Superior temporal gyrus (tissue), 1 donor: ENCODE results near the gene PCGF3.
"Not testable (repeated sequence)": the region's sequence is repeated elsewhere in the genome, so short reads cannot be mapped to it uniquely, and the experiment has no call there.

Experiments
- DNase-seq: peaks from one replicate; pipeline ENCODE4 v3.0.0-alpha.2; 2016; ENCODE audit errors: extremely low spot score

The PCGF3 gene

DNA sequence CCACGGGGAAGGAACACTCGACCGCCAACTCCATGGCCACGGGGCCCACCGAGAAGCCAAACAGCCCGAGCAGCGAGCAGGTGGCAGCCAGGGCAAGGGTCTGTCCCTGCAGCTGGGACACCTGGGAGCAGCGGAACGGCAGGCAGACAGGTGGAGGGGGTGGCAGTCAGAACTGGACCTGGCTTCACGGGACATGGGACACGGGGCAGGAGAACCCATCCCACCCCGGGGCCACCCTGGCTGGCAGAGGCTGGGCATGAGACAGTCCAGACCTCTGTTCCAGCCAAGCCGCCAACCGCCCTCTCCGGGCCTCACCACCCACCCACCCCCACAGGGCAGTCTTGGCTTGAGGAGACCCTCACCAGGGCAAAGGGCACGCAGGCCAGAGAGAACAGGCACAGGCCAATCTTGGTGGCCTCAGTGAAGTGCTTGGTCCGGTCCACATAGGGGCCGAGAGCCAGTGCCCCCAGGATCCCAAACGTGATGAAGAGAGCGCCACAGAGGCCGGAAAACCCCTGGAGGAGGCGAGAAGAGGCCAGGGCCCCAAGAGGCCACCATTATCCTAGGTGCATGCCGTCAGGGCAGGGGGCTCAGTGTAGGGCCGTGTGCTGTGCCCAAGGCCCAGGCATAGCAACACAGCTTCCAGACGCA is 22.3 kb upstream of the PCGF3 start:
- DNase-seq = no peak

DNA sequence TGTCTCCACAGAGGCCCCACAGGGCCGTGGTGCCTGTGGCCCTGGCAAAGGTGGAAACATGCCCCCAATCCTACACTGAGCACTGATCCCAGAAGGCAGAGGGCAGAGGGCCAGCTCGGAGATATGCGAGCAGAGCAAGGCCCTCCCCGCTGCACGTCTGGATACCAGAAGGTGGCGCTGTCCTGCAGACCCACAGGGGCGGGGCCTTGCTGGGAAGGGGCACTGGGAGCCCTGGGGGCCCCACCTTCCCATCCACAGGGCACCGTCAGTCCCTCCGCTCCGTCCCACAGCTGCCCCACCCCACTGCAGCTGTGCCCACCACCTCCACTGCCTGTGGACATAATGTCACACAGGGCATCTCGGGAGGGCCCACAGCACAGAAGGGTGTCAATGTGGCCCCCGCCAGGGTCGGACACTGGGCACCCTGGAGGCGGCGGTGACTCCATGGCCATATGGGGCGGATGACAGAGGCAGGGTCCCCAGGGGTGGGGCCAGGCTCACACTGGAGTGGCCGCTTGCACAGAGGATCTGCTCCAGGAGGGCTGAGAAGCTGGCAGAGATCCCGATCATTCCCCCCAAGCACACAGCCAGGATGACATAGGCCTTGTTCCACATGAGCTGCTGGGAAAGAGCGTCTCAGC is 21.5 kb upstream of the PCGF3 start:
- peak; percentile 77 for DNase-seq

DNA sequence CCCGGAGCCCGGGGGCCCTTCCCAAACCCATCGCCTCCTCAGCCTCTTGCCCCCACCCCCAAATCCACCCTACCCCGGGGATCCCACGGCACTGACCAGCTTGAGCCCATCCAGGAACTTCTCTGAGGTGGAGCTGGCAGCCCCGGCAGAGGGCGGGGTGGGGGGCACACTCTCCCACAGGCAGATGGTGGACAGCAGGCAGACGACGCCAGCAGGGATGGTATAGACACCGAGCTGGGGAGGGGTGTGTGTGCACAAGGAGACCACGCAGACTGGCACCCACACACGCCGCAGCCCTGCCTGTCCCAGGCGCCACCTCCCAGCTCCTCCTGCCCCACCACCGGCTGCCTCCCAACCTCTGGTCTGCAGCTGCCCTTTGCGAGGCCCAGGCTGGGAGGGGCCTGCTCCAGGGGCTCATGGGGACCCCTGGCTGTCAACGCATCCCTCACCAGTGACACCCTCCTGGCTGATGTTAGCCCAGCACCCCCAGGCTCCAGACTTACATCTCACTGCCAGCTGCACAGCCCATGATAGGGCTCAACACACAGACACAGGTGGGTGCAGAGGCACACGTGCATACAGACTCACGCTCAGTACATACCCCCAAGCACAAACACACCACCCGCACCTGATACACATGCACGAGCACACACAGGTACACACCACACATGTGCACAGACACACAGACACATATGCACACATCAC is 20.9 kb upstream of the PCGF3 start:
- DNase-seq = no peak

DNA sequence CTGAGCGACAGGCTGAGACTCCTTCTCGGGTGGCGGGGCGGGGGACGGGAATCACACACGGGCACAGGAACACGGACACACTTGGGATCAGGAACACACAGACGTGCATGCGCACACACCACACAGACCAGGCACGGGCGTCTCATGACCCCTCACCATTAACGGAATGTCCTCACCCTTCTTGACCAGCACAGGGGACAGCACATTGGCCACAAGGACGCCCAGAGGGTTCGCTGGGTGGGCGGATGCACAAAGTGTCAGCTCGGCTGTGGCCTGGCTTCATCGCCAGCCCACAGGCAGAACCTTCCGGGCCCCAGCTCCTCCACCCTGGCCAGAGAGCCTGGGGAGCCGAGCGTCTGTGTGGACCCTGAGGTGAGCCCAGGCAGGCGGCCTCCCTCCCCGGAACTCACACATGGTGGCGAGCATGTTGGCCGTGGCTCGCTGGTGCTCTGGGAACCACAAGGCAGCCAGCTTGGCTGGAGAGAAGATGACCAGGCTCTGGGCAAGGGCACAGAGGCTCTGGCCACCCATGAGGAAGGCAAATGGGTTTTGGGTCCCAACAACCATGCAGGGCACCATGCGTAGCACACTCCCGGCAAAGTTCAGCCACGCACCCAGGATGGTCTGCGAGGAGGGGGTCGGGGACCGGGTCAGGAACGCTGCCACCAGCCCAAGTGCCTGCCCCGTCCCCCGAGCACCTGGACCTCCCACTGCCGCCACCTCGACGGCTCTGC is 19.8 kb upstream of the PCGF3 start:
- no peak for DNase-seq

DNA sequence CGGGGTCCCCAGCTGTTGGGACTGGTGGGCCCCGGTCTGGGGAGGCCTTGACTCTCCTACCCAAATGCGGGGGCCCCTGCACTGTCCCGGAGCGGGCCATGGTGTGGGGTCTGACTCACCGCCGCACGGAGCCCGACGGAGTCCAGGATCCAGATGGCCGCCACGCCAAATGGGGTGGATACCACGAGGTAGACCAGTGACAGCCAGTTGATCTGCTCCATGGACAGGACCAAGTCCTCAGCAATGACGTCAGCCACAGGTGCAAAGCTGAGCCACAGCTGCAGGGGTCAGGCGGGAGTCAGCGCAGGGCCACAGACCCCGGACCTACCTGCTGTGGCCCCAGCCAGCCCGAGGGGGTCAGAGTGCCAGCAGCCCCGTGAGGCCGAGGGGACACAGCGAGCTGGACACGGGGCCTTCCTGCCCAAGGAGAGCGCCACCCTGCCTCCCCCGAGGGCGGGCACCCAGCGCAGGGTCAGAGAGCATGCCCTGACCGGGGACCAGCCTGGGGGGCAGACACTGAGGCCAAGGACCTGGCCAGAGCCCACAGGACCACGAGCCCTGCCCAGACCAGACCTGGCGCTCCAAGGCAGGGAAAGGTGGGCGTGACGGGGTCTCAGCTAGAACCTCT is 19.1 kb upstream of the PCGF3 start:
- DNase-seq = no peak

DNA sequence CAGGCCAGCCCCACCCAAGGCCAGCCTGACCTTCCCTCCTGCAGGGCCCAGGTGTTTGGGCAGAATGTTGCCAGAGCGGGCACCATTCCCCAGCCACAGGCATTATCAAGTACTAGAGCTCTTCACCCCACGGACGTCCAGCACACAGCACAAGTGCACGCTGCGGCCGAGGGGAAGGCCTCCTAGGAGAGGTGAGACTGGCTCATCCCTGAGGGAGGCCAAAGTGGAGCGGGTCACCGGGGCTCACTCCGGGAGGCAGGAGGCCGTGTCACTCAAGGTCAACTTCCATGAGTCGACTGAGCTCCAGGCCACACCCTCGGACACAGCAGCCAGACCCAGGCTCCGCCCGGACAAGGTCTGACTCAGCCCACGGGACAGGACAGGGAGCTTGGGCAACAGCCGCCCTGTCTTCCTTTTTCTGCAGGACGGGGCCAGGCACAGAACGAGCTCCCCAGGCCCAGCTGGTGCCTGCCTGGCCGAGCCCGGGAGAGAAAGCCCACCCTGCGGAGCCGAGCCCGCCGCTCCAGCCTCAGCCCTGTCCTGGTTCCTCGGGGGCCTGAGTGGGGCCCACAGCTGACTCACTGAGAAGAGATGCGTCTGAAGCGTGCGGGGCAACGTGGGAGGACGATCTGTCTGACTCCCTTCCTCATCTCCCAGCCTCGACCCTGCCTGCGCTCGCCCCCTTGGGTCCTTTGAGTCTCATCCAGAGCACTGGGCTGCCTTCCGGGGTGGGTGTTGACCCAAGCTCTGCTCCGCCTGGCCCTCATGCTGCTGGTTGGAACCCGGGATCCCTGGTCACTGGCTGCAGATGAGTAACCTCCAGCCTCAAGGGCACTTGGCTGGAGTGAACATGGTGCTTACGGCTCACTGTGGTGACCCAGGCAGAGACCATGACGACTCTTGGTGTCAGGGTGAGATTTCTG is 18.3 kb upstream of the PCGF3 start:
- no peak for DNase-seq

DNA sequence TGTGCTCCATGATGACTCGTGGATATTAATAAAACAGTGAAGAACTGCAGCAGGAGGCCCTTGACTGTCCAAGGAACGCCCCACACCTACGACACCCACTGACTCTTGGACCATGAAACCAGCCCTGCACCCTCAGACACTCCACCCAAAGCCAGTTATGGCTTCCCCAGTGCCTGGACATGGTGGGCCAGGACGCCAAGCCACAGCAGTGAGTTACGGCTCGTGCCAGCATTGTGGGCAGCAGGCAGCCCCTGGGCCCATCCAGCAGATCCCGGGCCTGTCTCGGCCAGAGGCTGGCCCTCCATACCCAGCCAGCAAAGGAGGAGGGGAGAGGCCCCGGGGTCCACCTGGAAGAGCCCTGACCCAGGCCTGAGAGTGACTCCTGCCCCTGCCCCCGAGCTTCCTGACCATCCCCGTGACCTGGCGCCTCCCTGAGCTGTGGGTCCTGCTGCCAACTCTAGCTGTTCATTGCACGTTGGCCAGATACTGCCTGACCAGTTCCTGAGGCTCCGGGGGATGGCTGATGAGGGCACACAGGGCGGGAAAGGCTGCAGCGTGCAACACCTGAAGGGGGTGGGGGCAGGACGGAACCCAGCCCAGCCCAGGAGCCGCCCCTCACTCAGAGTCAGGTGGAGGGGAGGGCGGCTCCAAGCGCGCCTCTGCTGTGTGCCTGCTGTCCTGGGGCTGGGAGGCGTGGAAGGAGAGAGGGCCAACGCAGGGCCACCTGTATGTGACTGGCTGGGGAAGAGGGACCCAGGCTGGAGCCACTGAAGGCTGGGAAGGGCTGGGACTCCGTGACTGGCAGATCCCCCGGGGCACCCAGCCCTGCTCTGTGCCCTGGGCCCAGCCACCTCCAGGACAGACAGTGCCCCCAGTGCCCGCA is 17.4 kb upstream of the PCGF3 start:
- no peak for DNase-seq

DNA sequence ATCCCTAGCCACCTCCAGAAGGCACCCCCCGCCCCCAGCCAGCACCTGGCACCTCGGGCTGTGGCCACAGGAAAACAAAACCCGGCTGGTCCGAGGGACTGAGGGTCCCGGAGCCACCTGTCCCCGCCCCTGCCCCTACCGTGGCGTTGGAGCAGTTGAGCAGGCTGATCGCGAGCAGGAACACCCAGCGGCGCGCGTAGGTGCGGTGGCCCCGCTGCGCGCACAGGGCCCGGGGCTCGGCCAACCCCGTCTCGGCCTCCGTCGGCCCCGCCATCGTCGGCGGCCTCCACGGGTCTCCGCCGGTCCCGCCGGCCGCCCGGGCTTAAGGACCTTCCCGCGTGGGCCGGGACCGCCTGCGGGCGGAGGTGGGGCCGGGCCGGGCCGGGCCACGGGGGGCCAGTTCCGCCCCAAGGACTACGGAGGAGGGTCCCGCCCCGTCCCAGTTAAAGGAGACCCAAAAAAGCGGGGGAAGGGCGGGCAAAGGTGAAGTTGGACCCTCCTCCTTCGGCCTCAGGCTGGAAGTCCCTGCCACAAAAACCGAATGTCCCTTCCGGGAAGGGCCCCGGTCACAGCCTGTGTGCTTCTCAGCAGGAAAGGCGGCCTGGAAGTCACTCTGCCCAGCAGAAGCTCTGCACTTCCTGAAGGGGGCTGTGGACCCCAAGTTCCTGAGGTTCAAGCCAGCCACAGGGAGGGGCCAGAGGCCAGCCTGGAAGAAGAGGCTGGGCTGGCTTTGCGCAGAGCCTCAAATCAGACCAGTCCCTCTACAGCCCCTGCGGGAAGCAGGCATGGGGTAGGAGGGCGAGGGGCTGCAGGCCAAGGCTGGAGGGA is 16.6 kb upstream of the PCGF3 start, which contains the start of gene SLC49A3:
Gene SLC49A3, minus strand, starts transcription at position 298 of the 828 bp plus-strand sequence. Its CDS starts 24 bp downstream, at position 274.
- DNase-seq = no peak

DNA sequence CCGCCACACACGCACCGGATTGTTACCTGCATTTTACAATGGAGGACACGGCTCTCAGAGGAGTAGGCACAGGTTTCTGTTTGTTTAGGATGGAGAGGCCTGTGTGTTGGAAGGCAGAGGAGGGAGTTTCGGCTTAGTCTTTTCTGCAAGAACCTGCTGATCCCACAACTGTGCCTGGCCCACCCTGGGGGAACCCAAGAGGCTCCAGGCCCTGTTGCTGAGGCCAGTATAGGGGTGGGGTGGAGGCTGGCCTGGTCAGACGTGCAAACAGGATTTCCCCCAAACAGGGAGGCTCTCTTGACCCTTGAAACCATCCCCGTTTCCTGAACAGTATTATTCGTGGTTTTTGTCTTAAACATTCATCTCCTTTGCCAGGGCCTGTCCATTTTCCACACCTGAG is 15.9 kb upstream of the PCGF3 start:
- no peak for DNase-seq

DNA sequence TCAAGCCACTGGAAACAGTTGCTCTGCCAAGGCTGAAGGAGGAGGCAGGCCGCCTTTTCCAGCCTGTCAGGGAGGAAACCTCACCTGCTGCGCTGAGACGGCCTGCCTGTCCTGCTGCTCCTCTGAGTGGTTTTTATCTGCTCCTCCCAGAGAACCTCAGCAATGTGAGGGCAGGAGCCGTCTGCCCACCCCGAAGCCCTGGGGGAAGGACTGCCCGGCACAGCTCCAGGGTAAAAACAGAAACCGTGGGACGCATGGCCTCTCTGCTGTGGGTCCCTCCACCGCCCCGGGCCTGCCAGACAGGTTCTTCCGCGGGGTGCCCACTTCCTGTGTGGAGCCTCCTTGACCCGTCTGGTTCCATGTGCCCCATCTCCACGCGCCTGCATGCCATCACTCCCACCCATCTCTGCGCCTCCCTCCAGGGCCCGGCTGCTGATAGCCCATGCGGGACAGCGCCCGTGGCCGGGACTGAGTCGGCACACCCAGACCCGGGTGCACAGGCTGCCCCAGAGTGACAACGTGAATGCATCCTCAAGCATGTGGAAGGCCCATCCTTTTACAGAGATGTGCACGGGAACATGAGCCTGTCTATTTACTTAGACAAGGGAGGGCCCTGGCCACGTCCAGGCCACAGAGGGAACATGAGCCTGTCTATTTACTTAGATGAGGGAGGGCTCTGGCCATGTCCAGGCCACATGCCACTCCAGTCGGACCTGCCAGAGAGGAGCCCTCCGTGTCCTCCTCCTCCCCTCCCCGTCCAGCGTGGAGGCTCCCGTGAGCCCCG is 12.7 kb upstream of the PCGF3 start:
- DNase-seq = no peak

DNA sequence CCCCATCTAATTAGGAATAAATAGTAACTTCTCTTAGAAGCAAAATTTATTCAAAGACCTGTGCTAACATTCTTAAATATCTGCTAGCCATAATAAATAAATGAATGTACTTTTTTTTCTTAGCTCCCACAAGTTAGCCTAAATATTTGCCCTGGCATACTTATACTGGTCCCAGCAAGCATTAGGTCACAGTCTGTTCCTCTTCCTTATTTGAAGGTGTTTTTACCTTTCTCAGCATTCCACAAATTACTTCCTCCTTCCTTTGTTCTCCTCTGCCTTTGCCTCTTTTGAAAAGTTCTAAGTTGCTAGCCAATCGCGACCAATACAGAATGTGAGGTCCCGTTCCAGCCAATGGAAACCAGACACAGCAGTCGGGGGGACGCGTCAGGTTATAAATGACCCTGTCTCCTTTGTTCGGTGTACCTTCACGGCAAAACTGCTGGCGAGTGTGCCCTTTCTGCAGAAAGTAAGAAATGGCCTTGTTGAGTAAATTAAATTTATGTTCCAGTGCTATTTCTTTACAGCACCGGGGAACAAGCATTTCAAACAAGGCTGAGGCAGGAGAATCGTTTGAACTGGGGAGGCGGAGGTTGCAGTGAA is 11.2 kb upstream of the PCGF3 start:
- DNase-seq = not testable (repeated sequence)

DNA sequence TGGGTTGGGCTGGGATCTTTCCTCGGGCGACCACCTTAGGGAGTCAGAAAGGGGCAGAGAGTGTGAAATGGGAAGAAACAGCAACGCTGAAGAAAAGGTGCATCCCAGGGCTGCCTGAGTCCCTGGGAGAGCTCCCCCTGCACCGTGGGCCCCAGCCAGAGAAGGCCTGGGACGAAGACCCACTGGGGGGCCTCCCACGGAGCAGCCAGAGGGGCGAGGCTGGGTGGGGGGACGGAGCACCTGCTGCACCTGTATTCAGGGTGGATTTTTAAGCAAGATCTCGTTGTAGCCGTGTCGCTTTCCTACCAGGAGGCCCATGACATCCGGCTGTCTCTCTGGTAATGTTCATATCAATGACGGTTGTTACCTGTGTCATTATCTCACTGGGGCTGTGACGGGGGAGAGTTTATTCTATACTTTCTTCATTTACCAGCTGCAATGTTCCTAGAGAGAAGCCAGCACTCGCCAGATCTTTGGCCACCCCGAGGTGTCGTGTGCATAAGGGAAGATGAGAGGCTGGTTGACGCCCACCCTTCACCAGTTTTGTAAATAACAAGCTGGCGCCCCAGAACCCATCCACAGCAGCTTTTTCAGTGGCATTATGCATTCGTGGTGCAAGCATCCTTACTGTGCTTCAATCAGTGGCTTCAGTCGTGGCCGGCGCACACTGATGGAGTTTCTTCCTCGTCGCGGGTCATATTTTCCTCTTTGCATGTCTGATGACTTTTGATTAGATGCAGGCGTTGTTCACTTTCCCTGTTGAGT is 5.6 kb upstream of the PCGF3 start:
- no peak for DNase-seq

DNA sequence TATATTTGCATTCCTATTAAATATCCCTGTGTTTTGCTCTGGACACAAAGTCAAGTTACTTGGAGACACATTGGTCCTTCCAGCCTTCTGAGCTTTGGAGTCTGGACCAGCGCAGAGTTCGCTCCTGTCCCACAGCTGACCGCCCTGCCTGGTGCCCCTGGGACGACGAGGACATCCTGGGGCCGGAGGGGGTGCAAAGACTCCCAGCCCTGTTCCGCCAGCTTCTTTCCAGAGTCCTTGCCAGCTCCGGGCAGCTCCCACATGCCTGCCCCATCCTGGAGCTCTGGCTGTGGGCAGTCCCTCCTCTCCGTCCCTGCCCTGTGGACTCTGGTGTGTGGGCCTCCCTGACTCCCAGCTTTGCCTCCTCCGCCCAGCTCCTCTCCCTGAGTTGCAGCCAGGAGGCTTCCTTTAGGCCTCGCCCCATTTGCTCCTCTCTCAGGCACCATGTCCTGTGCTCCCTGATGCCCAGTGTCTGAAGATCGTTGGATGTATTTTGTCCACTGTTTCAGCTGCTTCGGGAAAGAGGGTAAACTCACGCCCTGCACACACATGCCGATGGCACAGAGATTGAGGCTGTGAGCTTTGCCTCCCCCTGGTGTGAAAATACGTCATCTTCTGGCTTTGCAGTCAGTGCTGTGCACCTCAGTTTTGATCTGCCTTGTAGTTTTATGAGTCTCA is 4.9 kb upstream of the PCGF3 start:
- DNase-seq = peak; percentile 42

DNA sequence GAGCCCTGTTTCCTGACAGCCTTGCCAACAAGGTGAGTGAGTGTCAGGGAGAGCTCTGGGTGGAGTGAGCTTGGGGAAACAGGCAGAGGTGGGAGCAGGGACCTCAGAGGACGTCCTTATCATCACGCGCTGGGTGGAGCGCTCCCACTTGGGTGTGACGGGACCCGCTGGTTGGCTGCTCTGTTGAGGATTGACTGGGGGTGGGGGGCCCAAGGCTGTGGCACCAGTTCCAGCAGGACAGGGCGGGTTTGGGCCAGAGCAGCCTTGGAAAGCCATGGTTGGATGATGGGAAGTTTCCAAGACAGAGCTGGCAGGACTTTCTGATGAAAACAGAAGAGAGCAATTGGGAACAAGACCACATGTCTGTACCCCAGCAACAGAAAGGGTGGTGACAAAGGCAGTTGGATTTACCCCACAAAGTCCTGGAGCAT is 3.0 kb upstream of the PCGF3 start:
- no peak for DNase-seq

DNA sequence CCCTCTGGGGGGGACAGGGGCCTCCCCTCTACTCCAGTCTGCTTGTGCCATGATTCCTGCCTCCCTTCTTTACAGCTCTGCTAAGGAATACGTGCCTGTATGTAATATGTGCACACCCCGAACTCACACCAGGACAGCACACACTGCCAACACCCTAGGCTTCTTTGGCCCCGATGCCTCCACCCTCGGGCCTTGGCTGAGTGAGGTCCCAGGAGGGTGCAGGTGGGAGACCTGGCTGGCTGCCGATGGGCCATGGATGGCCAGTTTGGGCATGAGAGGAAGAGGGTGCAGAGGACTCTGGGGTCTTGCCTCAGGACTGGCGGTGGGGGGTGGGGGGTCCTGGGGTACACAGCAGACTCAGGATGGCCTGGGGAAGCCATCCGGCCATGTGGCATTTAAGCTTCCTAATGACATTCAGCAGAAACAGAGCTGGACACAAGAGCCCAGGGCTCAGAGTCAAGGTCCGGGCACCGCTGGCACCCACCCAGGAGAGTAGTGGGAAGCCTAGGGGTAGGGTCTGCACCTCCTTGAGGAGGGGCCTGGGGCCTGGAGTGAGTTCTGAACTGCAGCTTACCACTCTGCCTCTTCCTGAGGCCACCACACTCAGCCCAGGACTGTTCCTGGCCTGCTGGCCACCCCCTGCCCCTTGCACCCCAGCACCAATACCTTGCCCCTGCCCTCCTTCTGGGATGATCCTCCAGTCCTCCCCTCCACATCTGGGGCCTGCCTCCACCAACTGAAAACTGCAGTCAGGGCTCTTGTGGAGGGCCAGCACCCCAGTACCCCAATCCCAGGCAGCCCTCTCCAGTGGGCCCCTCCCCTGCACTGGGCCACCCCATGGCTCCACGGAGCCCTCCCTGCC is 2.1 kb upstream of the PCGF3 start:
- DNase-seq = no peak
